ENCODE results near the gene CABS1. TPM values are rescaled to one million over a fixed set of nuclear protein-coding genes. Genes with fewer than 3 reads are reported as not detected.

CABS1 gene
- total RNA-seq, 1 experiment from 2014 or later, result not detected

GRCh38 chr4:70300215-70300614, 34.6 kb upstream of the CABS1 start:
- DNase-seq (ENCODE audit: low spot score), result no peak
- CTCF ChIA-PET, result no interaction called here
- Mint-ChIP-seq H3K27ac (no peak overlapping the region), H3K36me3 (no peaks in the 10 kb centered on the region), H3K9me3 (peaks cover 6% of the 10 kb centered on the region; the same call in 1 of the 2 replicates), H3K4me3 (no peak overlapping the region), H3K4me1 (no peaks in the 10 kb centered on the region), H3K27me3 (ENCODE audit: low read depth) (no peaks in the 10 kb centered on the region)
- POLR2A ChIA-PET, result no interaction called here
- TF ChIP-seq, protein P1, sequence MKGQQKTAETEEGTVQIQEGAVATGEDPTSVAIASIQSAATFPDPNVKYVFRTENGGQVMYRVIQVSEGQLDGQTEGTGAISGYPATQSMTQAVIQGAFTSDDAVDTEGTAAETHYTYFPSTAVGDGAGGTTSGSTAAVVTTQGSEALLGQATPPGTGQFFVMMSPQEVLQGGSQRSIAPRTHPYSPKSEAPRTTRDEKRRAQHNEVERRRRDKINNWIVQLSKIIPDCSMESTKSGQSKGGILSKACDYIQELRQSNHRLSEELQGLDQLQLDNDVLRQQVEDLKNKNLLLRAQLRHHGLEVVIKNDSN (CRISPR knock-in tag; IDR thresholded peaks at IDR 0.05), result no peak
- no peak for TF ChIP-seq NFATC4 (CRISPR knock-in tag; IDR thresholded peaks at IDR 0.05)
- TF ChIP-seq, protein P2, sequence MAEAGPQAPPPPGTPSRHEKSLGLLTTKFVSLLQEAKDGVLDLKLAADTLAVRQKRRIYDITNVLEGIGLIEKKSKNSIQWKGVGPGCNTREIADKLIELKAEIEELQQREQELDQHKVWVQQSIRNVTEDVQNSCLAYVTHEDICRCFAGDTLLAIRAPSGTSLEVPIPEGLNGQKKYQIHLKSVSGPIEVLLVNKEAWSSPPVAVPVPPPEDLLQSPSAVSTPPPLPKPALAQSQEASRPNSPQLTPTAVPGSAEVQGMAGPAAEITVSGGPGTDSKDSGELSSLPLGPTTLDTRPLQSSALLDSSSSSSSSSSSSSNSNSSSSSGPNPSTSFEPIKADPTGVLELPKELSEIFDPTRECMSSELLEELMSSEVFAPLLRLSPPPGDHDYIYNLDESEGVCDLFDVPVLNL (CRISPR knock-in tag; IDR thresholded peaks at IDR 0.05; ENCODE audit: borderline replicate concordance, low read depth), result no peak
- no peak for TF ChIP-seq SP1 (CRISPR knock-in tag; conservative IDR thresholded peaks at IDR 0.05)
- TF ChIP-seq ZNF232 (CRISPR knock-in tag; IDR thresholded peaks at IDR 0.05), result no peak
- no peak for ATAC-seq

- ATAC-seq, result no peak
- DNase-seq (ENCODE audit: low spot score), result no peak
- Mint-ChIP-seq H3K27me3 (ENCODE audit: low read depth) (no peaks in the 10 kb centered on the region; the same call in 1 of the 2 replicates), H3K27ac (no peak overlapping the region), H3K36me3 (no peaks in the 10 kb centered on the region), H3K4me3 (no peak overlapping the region), H3K9me3 (peaks cover 6% of the 10 kb centered on the region; the same call in 1 of the 2 replicates), H3K4me1 (no peaks in the 10 kb centered on the region)
- ChIA-PET POLR2A (no interaction called here), CTCF (no interaction called here)
- no peak for TF ChIP-seq OVOL2 (CRISPR knock-in tag; IDR thresholded peaks at IDR 0.05; ENCODE audit: borderline replicate concordance)
- TF ChIP-seq FOXK1 (CRISPR knock-in tag; IDR thresholded peaks at IDR 0.05), result no peak
- TF ChIP-seq SP1 (CRISPR knock-in tag; conservative IDR thresholded peaks at IDR 0.05), result no peak
- no peak for TF ChIP-seq NR2C2 (CRISPR knock-in tag; IDR thresholded peaks at IDR 0.05)
- TF ChIP-seq NFATC4 (CRISPR knock-in tag; IDR thresholded peaks at IDR 0.05), result no peak
- no peak for TF ChIP-seq PRRX2 (CRISPR knock-in tag; IDR thresholded peaks at IDR 0.05)
- TF ChIP-seq, protein P1 (CRISPR knock-in tag; IDR thresholded peaks at IDR 0.05), result no peak
- TF ChIP-seq ZNF121 (CRISPR knock-in tag; IDR thresholded peaks at IDR 0.05), result no peak
- TF ChIP-seq EMX1 (CRISPR knock-in tag; IDR thresholded peaks at IDR 0.05), result no peak
- no peak for TF ChIP-seq ZNF317 (CRISPR knock-in tag; IDR thresholded peaks at IDR 0.05; ENCODE audit: borderline replicate concordance, low read depth)
- TF ChIP-seq ZBTB21 (CRISPR knock-in tag; IDR thresholded peaks at IDR 0.05; ENCODE audit: borderline replicate concordance), result no peak
These were observed 31.7 kb upstream of the CABS1 start for GRCh38 chr4:70303090-70303489.

DNA sequence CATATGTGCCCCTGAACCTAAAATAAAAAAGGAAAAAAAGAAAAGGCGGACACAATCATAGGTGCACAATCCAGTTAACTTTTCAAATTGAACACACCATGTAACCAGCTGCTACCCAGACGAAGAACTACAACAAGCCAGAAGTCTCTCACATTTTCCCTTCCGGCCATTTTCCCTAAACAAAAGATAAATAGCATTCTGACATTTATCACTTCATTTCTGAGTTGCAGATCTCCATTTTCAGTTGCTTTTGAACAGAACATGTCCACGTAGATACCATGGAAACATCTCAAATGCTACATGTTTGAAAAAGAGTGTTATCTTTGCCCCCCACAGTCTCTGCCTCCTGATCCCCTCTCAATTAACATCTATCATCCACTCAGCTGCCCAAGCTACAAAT, 29.2 kb upstream of the CABS1 start:
- POLR2A ChIA-PET, result no interaction called here
- CTCF ChIA-PET, result interaction anchor here (0.9 kb wide), 1 partner anchor 36 kb away, joined by 3 read pairs; no protein-coding TSS in a partner anchor
- Mint-ChIP-seq H3K9me3 (peaks cover 4% of the 10 kb centered on the region; the same call in 1 of the 2 replicates), H3K4me1 (no peaks in the 10 kb centered on the region), H3K36me3 (no peaks in the 10 kb centered on the region), H3K4me3 (no peak overlapping the region), H3K27me3 (ENCODE audit: low read depth) (no peaks in the 10 kb centered on the region; the same call in 1 of the 2 replicates), H3K27ac (no peak overlapping the region)
- TF ChIP-seq NFE2L1 (CRISPR knock-in tag; IDR thresholded peaks at IDR 0.05), result no peak
- no peak for TF ChIP-seq PRRX2 (CRISPR knock-in tag; IDR thresholded peaks at IDR 0.05)
- no peak for ATAC-seq
- no peak for DNase-seq (ENCODE audit: low spot score)

DNA sequence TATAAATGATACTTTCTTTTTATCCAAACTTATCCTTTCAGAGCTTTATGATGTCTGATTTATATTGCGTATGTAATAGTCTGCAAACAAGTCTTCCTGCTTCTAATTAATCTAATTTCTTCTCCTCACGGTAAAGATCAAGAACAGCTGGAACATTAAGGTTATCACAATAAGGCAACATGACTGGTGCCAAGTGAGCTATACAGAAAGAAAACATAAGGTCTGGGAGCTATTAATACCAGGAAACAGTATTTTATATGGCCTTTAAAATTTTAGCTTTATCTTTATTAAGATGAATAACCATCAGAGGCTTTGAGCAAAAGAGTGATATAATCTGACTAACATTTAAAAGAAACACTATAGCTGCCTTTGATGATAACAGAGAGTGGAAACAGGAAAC, 28.7 kb upstream of the CABS1 start:
- no peaks in the 10 kb centered on the region; the same call in 1 of the 2 replicates for H3K27me3 Mint-ChIP-seq (ENCODE audit: low read depth)
- CTCF ChIA-PET, result interaction anchor here (0.6 to 0.9 kb wide), 2 partner anchors 36 to 539 kb away, joined by 3 to 4 read pairs; no protein-coding TSS in a partner anchor
- ATAC-seq, result no peak
- no peaks in the 10 kb centered on the region for H3K4me1 Mint-ChIP-seq
- H3K9me3 Mint-ChIP-seq, result peaks cover 4% of the 10 kb centered on the region; the same call in 1 of the 2 replicates
- no peak overlapping the region for H3K27ac Mint-ChIP-seq
- H3K36me3 Mint-ChIP-seq, result no peaks in the 10 kb centered on the region
- POLR2A ChIA-PET, result no interaction called here
- DNase-seq (ENCODE audit: low spot score), result no peak
- no peak overlapping the region for H3K4me3 Mint-ChIP-seq
- TF ChIP-seq, protein P3, sequence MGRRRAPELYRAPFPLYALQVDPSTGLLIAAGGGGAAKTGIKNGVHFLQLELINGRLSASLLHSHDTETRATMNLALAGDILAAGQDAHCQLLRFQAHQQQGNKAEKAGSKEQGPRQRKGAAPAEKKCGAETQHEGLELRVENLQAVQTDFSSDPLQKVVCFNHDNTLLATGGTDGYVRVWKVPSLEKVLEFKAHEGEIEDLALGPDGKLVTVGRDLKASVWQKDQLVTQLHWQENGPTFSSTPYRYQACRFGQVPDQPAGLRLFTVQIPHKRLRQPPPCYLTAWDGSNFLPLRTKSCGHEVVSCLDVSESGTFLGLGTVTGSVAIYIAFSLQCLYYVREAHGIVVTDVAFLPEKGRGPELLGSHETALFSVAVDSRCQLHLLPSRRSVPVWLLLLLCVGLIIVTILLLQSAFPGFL (CRISPR knock-in tag; IDR thresholded peaks at IDR 0.05; ENCODE audit: borderline replicate concordance), result no peak
- TF ChIP-seq, protein P4, sequence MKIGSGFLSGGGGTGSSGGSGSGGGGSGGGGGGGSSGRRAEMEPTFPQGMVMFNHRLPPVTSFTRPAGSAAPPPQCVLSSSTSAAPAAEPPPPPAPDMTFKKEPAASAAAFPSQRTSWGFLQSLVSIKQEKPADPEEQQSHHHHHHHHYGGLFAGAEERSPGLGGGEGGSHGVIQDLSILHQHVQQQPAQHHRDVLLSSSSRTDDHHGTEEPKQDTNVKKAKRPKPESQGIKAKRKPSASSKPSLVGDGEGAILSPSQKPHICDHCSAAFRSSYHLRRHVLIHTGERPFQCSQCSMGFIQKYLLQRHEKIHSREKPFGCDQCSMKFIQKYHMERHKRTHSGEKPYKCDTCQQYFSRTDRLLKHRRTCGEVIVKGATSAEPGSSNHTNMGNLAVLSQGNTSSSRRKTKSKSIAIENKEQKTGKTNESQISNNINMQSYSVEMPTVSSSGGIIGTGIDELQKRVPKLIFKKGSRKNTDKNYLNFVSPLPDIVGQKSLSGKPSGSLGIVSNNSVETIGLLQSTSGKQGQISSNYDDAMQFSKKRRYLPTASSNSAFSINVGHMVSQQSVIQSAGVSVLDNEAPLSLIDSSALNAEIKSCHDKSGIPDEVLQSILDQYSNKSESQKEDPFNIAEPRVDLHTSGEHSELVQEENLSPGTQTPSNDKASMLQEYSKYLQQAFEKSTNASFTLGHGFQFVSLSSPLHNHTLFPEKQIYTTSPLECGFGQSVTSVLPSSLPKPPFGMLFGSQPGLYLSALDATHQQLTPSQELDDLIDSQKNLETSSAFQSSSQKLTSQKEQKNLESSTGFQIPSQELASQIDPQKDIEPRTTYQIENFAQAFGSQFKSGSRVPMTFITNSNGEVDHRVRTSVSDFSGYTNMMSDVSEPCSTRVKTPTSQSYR (CRISPR knock-in tag; IDR thresholded peaks at IDR 0.05), result no peak
- TF ChIP-seq ZNF138 (CRISPR knock-in tag; conservative IDR thresholded peaks at IDR 0.05), result no peak
